Transverse colon (tissue), 4 donors: ENCODE data around the gene SETD3. TPM values are rescaled to one million over a fixed set of nuclear protein-coding genes. Genes with fewer than 3 reads are reported as not detected.

Source experiments
- DNase-seq: peaks from one replicate; pipeline ENCODE4 v3.0.0-alpha.2; 2019
- H3K27ac ChIP-seq, 4 donors: fragments of 200-600 bp; sonication (generic); 2 replicates each; pipeline ENCODE4 v1.5.1; 2016 to 2018; ENCODE audit warnings: inconsistent platforms in 4 of 4
- H3K27me3 ChIP-seq: fragments of 200-600 bp; sonication (generic); 2 replicates; pipeline ENCODE4 v1.5.1; 2017; ENCODE audit warnings: inconsistent platforms
- H3K36me3 ChIP-seq, 4 donors: fragments of 200-600 bp; sonication (generic); 2 replicates each; pipeline ENCODE4 v1.5.1; 2017 to 2019; ENCODE audit warnings: inconsistent platforms in 4 of 4
- H3K4me1 ChIP-seq, 4 donors: fragments of 200-600 bp; sonication (generic); 2 replicates each; pipeline ENCODE4 v1.5.1; 2017 to 2020; ENCODE audit warnings: inconsistent platforms in 4 of 4
- H3K4me3 ChIP-seq, 4 donors: fragments of 200-600 bp; sonication (generic); 1 replicate in 1 of 4; 2 replicates in 3 of 4; pipeline versions ENCODE4 v1.5.1 to v1.6.1; 2017 to 2019; ENCODE audit warnings: inconsistent platforms in 4 of 4
- H3K9me3 ChIP-seq, 2 donors: fragments of 200-600 bp; sonication (generic); 2 replicates each; pipeline ENCODE4 v1.5.1; 2017 to 2019; ENCODE audit warnings: inconsistent platforms in 2 of 2
- EP300 ChIP-seq: sonication (generic); formaldehyde crosslinking; IDR thresholded peaks from one replicate; pipeline ENCODE4 v1.6.1; 2017; ENCODE audit warnings: antibody characterized with exemption, low read depth
- POLR2A ChIP-seq: fragments of 450-650 bp; IDR thresholded peaks from one replicate; pipeline ENCODE4 v1.6.1; 2016; ENCODE audit warnings: antibody characterized with exemption, mild to moderate bottlenecking, moderate library complexity
- POLR2AphosphoS5 ChIP-seq, 3 donors: sonication (generic); formaldehyde crosslinking; IDR thresholded peaks; one replicate each; pipeline ENCODE4 v1.6.1; 2016; ENCODE audit warnings: antibody characterized with exemption in 3 of 3
- WGBS, 2 donors: methylation state at CpG; one replicate each; pipeline ENCODE4 v1.1.5; 2018; ENCODE audit warnings: low coverage in 1 of 2; 5-methylcytosine and 5-hydroxymethylcytosine counted together
- in situ Hi-C, 4 donors: fragments of 200-750 bp; cut with MboI; loops; one replicate each; pipeline versions ENCODE4 v1.15.0 to v1.15.1; 2017; ENCODE audit warnings: low sequenced_read_pairs in 3 of 4, low pct_ligation_motif_present in 1 of 4, low pct_unique_long_range_greater_than_20kb in 1 of 4
- intact Hi-C: fragments of 100-400 bp; cut with DNase I; formaldehyde crosslinking; loops from one replicate; pipeline ENCODE4 v1.15.1; 2023; ENCODE audit warnings: low total_unique reads
- total RNA-seq, 4 donors: library from RNA; depleted of rRNA; stranded (reverse); fragments of >200 nt; gene quantifications; one replicate each; pipeline ENCODE4 v1.1.0, GENCODE V29; 2016
- TF ChIP-seq, protein P1 (sequence below), 5 experiments: fragments of 200-600 bp in 3 of 5; fragments of 450-650 bp in 2 of 5; sonication (generic) in 3 of 5; IDR thresholded peaks; 1 replicate in 2 of 5; 2 replicates in 3 of 5; pipeline ENCODE4 v1.5.1; 2016 to 2017; ENCODE audit warnings: antibody characterized with exemption in 5 of 5, inconsistent platforms in 3 of 5, mild to moderate bottlenecking in 2 of 5, moderate library complexity in 1 of 5

Gene SETD3
- total RNA-seq, 4 donors from 2014 or later, result 50.1 to 224 (median 68.8) TPM

DNA sequence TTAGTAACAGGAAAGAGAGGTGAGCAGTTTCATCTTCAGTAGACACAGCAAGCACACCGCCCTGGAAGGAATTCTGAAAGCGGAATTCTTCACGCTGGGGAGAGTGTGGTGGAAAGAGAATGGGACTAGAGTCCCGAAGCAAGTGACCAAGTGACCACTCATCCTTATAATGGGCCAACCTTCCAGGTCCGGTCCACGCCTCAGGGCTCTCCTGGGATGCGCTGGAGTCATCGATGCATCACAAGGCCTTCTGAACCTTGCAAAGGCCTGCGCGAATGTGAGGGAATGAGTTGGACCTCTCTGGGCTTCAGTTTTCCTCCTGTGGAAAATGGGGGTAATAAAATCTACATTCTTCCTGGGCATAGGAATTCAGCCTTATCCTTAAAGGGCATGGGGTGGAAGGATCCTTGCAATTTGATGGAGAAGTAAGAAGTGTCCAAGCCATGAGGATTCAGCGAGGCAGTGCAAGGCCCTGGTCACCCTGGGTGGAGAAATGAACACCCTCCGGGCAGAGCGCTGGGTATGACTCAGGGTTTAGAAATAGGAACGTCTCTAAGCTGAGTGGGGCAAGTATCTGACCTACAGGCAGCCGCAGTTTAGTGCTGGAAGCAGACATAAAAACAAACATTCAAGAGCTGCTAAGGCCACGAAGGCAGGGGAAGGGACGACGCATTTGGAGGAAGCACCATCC is 97.7 kb downstream of the SETD3 start:
- H3K27me3 ChIP-seq, result peaks cover 58% of the 10 kb centered on the region
- H3K4me3 ChIP-seq, result no peak overlapping the region
- no peak for DNase-seq
- H3K27ac ChIP-seq, result no peak overlapping the region
- peaks cover 0 to 2% (median 0%) of the 10 kb centered on the region in 4 donors for H3K4me1 ChIP-seq
- in situ Hi-C loops (no loop called here), intact Hi-C loops (no loop called here)
- H3K36me3 ChIP-seq, result no peaks in the 10 kb centered on the region
- 80 to 89% methylated on average over 11 to 18 of the region's 18 CpGs for WGBS, 2 donors
- TF ChIP-seq, protein P1, sequence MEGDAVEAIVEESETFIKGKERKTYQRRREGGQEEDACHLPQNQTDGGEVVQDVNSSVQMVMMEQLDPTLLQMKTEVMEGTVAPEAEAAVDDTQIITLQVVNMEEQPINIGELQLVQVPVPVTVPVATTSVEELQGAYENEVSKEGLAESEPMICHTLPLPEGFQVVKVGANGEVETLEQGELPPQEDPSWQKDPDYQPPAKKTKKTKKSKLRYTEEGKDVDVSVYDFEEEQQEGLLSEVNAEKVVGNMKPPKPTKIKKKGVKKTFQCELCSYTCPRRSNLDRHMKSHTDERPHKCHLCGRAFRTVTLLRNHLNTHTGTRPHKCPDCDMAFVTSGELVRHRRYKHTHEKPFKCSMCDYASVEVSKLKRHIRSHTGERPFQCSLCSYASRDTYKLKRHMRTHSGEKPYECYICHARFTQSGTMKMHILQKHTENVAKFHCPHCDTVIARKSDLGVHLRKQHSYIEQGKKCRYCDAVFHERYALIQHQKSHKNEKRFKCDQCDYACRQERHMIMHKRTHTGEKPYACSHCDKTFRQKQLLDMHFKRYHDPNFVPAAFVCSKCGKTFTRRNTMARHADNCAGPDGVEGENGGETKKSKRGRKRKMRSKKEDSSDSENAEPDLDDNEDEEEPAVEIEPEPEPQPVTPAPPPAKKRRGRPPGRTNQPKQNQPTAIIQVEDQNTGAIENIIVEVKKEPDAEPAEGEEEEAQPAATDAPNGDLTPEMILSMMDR (IDR thresholded peaks at IDR 0.05), result no peak
- no peak for TF ChIP-seq EP300
- no peak for TF ChIP-seq POLR2A
- TF ChIP-seq POLR2AphosphoS5 (IDR thresholded peaks at IDR 0.05), result no peak
- no peaks in the 10 kb centered on the region for H3K9me3 ChIP-seq

DNA sequence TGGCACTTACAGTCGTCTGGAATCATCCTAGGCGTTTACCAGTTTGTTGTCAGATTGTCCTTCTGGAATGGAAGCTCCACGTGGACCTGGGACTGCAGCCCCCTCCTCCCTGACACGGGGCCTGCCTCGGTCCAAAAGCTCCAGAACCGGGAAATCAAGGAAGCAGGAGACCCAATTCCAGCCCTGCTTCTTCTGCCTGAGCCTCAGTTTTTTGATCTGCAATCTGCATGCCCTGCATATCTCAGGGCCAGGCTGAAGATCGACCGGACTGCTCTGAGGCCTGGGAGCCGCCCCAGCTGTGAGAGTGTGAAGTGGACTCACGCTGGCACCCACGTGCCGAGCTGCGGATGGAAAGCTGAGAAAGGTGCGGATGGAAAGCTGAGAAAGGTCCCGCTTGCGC is 98.6 kb downstream of the SETD3 start:
- peaks cover 58% of the 10 kb centered on the region for H3K27me3 ChIP-seq
- H3K36me3 ChIP-seq, result no peaks in the 10 kb centered on the region
- no peak overlapping the region for H3K4me3 ChIP-seq
- WGBS, 2 donors, result 40 to 53% methylated on average over 3 to 16 of the region's 16 CpGs
- no peak overlapping the region for H3K27ac ChIP-seq
- peaks cover 0 to 2% (median 0%) of the 10 kb centered on the region in 4 donors for H3K4me1 ChIP-seq
- TF ChIP-seq EP300, result no peak
- TF ChIP-seq POLR2A, result no peak
- TF ChIP-seq, protein P1 (IDR thresholded peaks at IDR 0.05), result no peak
- no peak for TF ChIP-seq POLR2AphosphoS5 (IDR thresholded peaks at IDR 0.05)
- no peak for DNase-seq
- H3K9me3 ChIP-seq, result no peaks in the 10 kb centered on the region
- in situ Hi-C loops, result no loop called here
- intact Hi-C loops, result no loop called here

DNA sequence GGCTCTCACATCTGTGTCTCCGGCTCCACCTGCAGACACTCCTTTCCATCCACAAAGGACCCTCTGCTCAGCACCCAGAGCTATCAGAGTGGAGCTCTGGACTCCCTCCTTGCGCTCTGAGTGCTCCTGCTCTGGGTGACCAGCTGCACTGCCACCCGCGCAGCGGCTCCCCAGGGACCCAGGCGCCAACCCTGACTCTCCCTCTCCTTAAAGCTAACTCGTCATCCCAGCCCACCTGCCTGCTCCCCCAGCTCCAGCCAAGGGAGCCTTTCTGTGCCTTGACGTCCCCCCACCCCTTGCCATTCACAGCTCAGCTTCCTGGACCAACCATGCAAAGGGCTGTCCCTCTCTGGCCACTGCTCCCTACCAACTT is 99.0 kb downstream of the SETD3 start:
- Histone ChIP-seq H3K27me3 (peaks cover 57% of the 10 kb centered on the region), H3K4me3 (no peak overlapping the region), H3K4me1 (peaks cover 0 to 2% (median 0%) of the 10 kb centered on the region in 4 donors), H3K27ac (no peak overlapping the region), H3K36me3 (no peaks in the 10 kb centered on the region), H3K9me3 (no peaks in the 10 kb centered on the region)
- in situ Hi-C loops, result no loop called here
- DNase-seq, result no peak
- no peak for TF ChIP-seq POLR2A
- TF ChIP-seq POLR2AphosphoS5 (IDR thresholded peaks at IDR 0.05), result no peak
- no peak for TF ChIP-seq EP300
- TF ChIP-seq, protein P1 (IDR thresholded peaks at IDR 0.05), result no peak
- 83 to 88% methylated on average over 5 to 7 of the region's 8 CpGs for WGBS, 2 donors
- intact Hi-C loops, result no loop called here

DNA sequence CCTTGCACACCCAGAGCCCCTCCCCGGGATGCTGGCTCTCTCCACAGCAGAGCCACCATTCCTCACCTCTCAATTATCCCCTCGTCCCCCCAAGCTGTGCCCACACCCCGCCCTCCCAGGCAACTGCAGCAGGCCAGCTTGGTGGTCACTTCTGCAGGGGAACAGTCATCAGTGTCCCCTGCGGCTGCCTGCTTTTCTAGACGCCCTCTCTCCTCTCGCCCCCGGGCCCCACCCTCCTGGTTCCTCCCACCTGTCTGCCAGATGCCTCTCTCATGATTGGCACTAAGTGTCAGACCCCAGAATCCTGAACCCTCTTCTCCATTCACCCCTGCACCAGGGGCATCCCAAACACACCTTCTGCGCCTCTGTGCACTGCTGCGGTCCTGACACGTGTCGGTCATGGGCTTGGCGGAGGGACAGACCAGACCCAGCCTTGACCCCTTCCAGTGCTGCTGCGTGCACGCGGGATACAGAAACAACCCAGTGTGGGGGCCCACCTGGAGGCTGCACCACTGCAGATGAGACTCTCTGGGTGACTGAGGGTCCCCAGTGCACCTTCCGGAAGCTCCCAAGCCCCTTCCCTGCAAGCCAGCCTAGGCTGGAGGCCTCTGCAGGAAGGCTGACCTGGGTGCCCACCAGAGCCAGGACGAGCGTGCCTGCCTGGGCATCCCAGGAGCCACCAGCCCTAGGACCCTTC is 99.5 kb downstream of the SETD3 start:
- WGBS, 2 donors, result 30 to 76% methylated on average over 2 to 18 of the region's 18 CpGs
- no peak overlapping the region for H3K4me3 ChIP-seq
- in situ Hi-C loops, result no loop called here
- H3K9me3 ChIP-seq, result no peaks in the 10 kb centered on the region
- H3K27ac ChIP-seq, result no peak overlapping the region
- no peak for DNase-seq
- peaks cover 0 to 2% (median 0%) of the 10 kb centered on the region in 4 donors for H3K4me1 ChIP-seq
- H3K27me3 ChIP-seq, result peaks cover 51% of the 10 kb centered on the region
- no peaks in the 10 kb centered on the region for H3K36me3 ChIP-seq
- TF ChIP-seq POLR2A (no peak), POLR2AphosphoS5 (IDR thresholded peaks at IDR 0.05) (no peak), EP300 (no peak)
- TF ChIP-seq, protein P1 (IDR thresholded peaks at IDR 0.05), result no peak
- intact Hi-C loops, result no loop called here
